Tibial nerve (tissue), 4 donors: ENCODE results near the gene GAREM1. TPM values are rescaled to one million over a fixed set of nuclear protein-coding genes. Genes with fewer than 3 reads are reported as not detected.

Experiments
- DNase-seq, 2 donors: peaks; one replicate each; pipeline ENCODE4 v3.0.0-alpha.2; 2019; ENCODE audit warnings: low spot score in 2 of 2
- H3K27ac ChIP-seq, 4 donors: fragments of 200-600 bp; sonication (generic) in 3 of 4; one replicate each; pipeline ENCODE4 v1.5.1; 2017 to 2019; ENCODE audit warnings: mild to moderate bottlenecking in 1 of 4
- H3K27me3 ChIP-seq, 2 donors: fragments of 200-600 bp; sonication (generic) in 1 of 2; one replicate each; pipeline versions ENCODE4 v1.5.1 to v1.6.0; 2017 to 2019
- H3K36me3 ChIP-seq, 3 donors: fragments of 200-600 bp; sonication (generic); one replicate each; pipeline ENCODE4 v1.5.1; 2018 to 2019
- H3K4me1 ChIP-seq, 4 donors: fragments of 200-600 bp; sonication (generic) in 3 of 4; one replicate each; pipeline ENCODE4 v1.5.1; 2017 to 2019
- H3K4me3 ChIP-seq, 4 donors: fragments of 200-600 bp; sonication (generic) in 3 of 4; one replicate each; pipeline ENCODE4 v1.5.1; 2017 to 2019; ENCODE audit warnings: mild to moderate bottlenecking in 1 of 4, moderate library complexity in 1 of 4
- H3K9me3 ChIP-seq, 4 donors: fragments of 200-600 bp; sonication (generic) in 3 of 4; one replicate each; pipeline ENCODE4 v1.5.1; 2017 to 2019
- CTCF ChIP-seq, 5 experiments: fragments of 200-600 bp in 3 of 5; fragments of 450-650 bp in 2 of 5; sonication (generic) in 3 of 5; IDR thresholded peaks; one replicate each; pipeline ENCODE4 v1.5.1; 2016 to 2019; ENCODE audit warnings: antibody characterized with exemption in 5 of 5, mild to moderate bottlenecking in 3 of 5, moderate library complexity in 2 of 5
- EP300 ChIP-seq, 2 donors: sonication (generic); formaldehyde crosslinking; IDR thresholded peaks; one replicate each; pipeline ENCODE4 v1.6.1; 2017; ENCODE audit warnings: antibody characterized with exemption in 2 of 2, mild to moderate bottlenecking in 1 of 2
- POLR2A ChIP-seq, 2 donors: fragments of 450-650 bp; IDR thresholded peaks; one replicate each; pipeline ENCODE4 v1.6.1; 2017; ENCODE audit warnings: antibody characterized with exemption in 2 of 2, mild to moderate bottlenecking in 2 of 2, moderate library complexity in 2 of 2
- WGBS, 2 donors: methylation state at CpG; one replicate each; pipeline ENCODE4 v1.1.5; 2018; 5-methylcytosine and 5-hydroxymethylcytosine counted together
- total RNA-seq, 4 donors: library from RNA; depleted of rRNA; stranded (reverse); fragments of >200 nt; gene quantifications; one replicate each; pipeline ENCODE4 v1.1.0, GENCODE V29; 2016

Gene GAREM1
- total RNA-seq, 4 donors from 2014 or later, result 25.1 to 33.0 (median 30.7) TPM

- H3K9me3 ChIP-seq, result no peaks in the 10 kb centered on the region
- no peak overlapping the region for H3K27ac ChIP-seq
- DNase-seq, result no peak
- no peak overlapping the region for H3K4me3 ChIP-seq
- H3K36me3 ChIP-seq, result no peaks in the 10 kb centered on the region
- H3K4me1 ChIP-seq, result peaks cover 0 to 60% (median 9%) of the 10 kb centered on the region in 4 donors
- no peaks in the 10 kb centered on the region for H3K27me3 ChIP-seq
- TF ChIP-seq POLR2A (IDR thresholded peaks at IDR 0.05) (no peak), CTCF (IDR thresholded peaks at IDR 0.05) (no peak), EP300 (IDR thresholded peaks at IDR 0.05) (no peak)
- WGBS, 2 donors, result 72 to 79% methylated on average over 8 of the region's 8 CpGs
Measured at GRCh38 chr18:32438173-32438572, 32.5 kb downstream of the GAREM1 start.

- H3K9me3 ChIP-seq, result no peaks in the 10 kb centered on the region
- no peak overlapping the region for H3K4me3 ChIP-seq
- TF ChIP-seq EP300 (IDR thresholded peaks at IDR 0.05), result no peak
- no peaks in the 10 kb centered on the region for H3K36me3 ChIP-seq
- H3K27me3 ChIP-seq, result no peaks in the 10 kb centered on the region
- no peak overlapping the region for H3K27ac ChIP-seq
- DNase-seq, result no peak
- H3K4me1 ChIP-seq, result peaks cover 0 to 53% (median 5%) of the 10 kb centered on the region in 4 donors
- 69 to 82% methylated on average over 7 of the region's 7 CpGs for WGBS, 2 donors
Measured at GRCh38 chr18:32437100-32437834, 33.4 kb downstream of the GAREM1 start.

GRCh38 chr18:32435631-32436500, 34.8 kb downstream of the GAREM1 start:
- no peak for DNase-seq
- no peaks in the 10 kb centered on the region for H3K27me3 ChIP-seq
- WGBS, 2 donors, result 85 to 89% methylated on average over 5 of the region's 5 CpGs
- no peak for TF ChIP-seq POLR2A (IDR thresholded peaks at IDR 0.05)
- TF ChIP-seq EP300 (IDR thresholded peaks at IDR 0.05), result no peak
- H3K27ac ChIP-seq, result no peak overlapping the region
- H3K36me3 ChIP-seq, result no peaks in the 10 kb centered on the region
- peaks cover 0 to 42% (median 1%) of the 10 kb centered on the region in 4 donors for H3K4me1 ChIP-seq
- H3K4me3 ChIP-seq, result no peak overlapping the region
- H3K9me3 ChIP-seq, result peaks cover 0 to 13% (median 4%) of the 10 kb centered on the region in 4 donors

- H3K27ac ChIP-seq, result no peak overlapping the region
- peaks cover 0 to 37% (median 6%) of the 10 kb centered on the region in 4 donors for H3K4me1 ChIP-seq
- peaks cover 0 to 13% (median 4%) of the 10 kb centered on the region in 4 donors for H3K9me3 ChIP-seq
- 68 to 96% methylated on average over 2 of the region's 2 CpGs for WGBS, 2 donors
- TF ChIP-seq CTCF (IDR thresholded peaks at IDR 0.05) (no peak), EP300 (IDR thresholded peaks at IDR 0.05) (no peak), POLR2A (IDR thresholded peaks at IDR 0.05) (no peak)
- no peak for DNase-seq
- no peak overlapping the region for H3K4me3 ChIP-seq
- H3K27me3 ChIP-seq, result no peaks in the 10 kb centered on the region
- H3K36me3 ChIP-seq, result no peaks in the 10 kb centered on the region
Measured at GRCh38 chr18:32431753-32432152, 38.9 kb downstream of the GAREM1 start.

- no peak for DNase-seq
- Histone ChIP-seq H3K36me3 (no peaks in the 10 kb centered on the region), H3K4me3 (no peak overlapping the region), H3K27ac (no peak overlapping the region), H3K27me3 (no peaks in the 10 kb centered on the region), H3K4me1 (peaks cover 0 to 46% (median 15%) of the 10 kb centered on the region in 4 donors), H3K9me3 (peaks cover 0 to 13% (median 4%) of the 10 kb centered on the region in 4 donors)
- TF ChIP-seq CTCF (IDR thresholded peaks at IDR 0.05) (no peak), POLR2A (IDR thresholded peaks at IDR 0.05) (no peak), EP300 (IDR thresholded peaks at IDR 0.05) (no peak)
- 89 to 93% methylated on average over 3 of the region's 3 CpGs for WGBS, 2 donors
Measured at GRCh38 chr18:32429402-32429801, 41.3 kb downstream of the GAREM1 start.
